C4-2B (cell line): ENCODE results near the gene COX17.

Experiments used
- CTCF ChIP-seq: fragments of 450-650 bp; conservative IDR thresholded peaks from 2 replicates; pipeline ENCODE4 v1.5.1; 2017; ENCODE audit warnings: mild to moderate bottlenecking
- ZFX ChIP-seq: fragments of 450-650 bp; IDR thresholded peaks from 2 replicates; pipeline ENCODE4 v1.6.1; 2017

GRCh38 chr3:119620899-119621298 is 56.3 kb downstream of the COX17 start:
- TF ChIP-seq CTCF (no peak), ZFX (no peak)
